HEK293 (cell line): Measurements from ENCODE around the gene UCMA.

ENCODE experiments used
- CTCF ChIA-PET: fragments of 350-600 bp; formaldehyde crosslinking; extraction: SDS; loops from one replicate; lab custom pipeline; 2021; ENCODE audit warnings: antibody characterized with exemption; lab: Yijun Ruan, JAX
- POLR2A ChIA-PET: fragments of 300-600 bp; formaldehyde crosslinking; extraction: SDS; loops from one replicate; lab custom pipeline; 2020; ENCODE audit warnings: antibody characterized with exemption, inconsistent platforms; lab: Yijun Ruan, JAX
- H3K27ac ChIP-seq: fragments of 200-500 bp; sonication (Bioruptor generic); 2 replicates; pipeline ENCODE4 v1.5.1; 2014; ENCODE audit warnings: low read depth, low read length, control low read depth, inconsistent platforms; ENCODE audit errors: extremely low read depth
- H3K36me3 ChIP-seq, 2 experiments: fragments of 200-500 bp in 1 of 2; sonication (Bioruptor generic) in 1 of 2; 1 replicate in 1 of 2; 2 replicates in 1 of 2; pipeline ENCODE4 v1.5.1; 2014 to 2017; ENCODE audit warnings: inconsistent platforms in 2 of 2, low read length in 2 of 2; ENCODE audit not compliant: control insufficient read depth in 2 of 2, insufficient read depth in 1 of 2
- H3K4me1 ChIP-seq: fragments of 200-500 bp; sonication (Bioruptor generic); 2 replicates; pipeline ENCODE4 v1.5.1; 2014; ENCODE audit warnings: mild to moderate bottlenecking, low read length, inconsistent platforms; ENCODE audit not compliant: control insufficient read depth, insufficient read depth
- H3K4me3 ChIP-seq: 2 replicates; pipeline ENCODE4 v1.5.1; 2011; ENCODE audit warnings: low read depth, mild to moderate bottlenecking, control low read depth, low read length, moderate library complexity
- H3K9me3 ChIP-seq: fragments of 200-500 bp; sonication (Bioruptor generic); 2 replicates; pipeline ENCODE4 v1.5.1; 2014; ENCODE audit warnings: low read depth, low read length, inconsistent platforms; ENCODE audit not compliant: control insufficient read depth, insufficient read depth
- ATF2 ChIP-seq: fragments of 450-650 bp; formaldehyde crosslinking; IDR thresholded peaks from 2 replicates; pipeline ENCODE4 v1.5.1; 2016; ENCODE audit warnings: missing biosample characterization, missing genetic modification characterization, low read depth
- ELK4 ChIP-seq: IDR thresholded peaks from 2 replicates; pipeline ENCODE4 v1.6.1; 2011; ENCODE audit warnings: mild to moderate bottlenecking, low read depth, low read length, borderline replicate concordance
- FEZF1 ChIP-seq: fragments of 450-650 bp; formaldehyde crosslinking; IDR thresholded peaks from 2 replicates; pipeline ENCODE4 v1.5.1; 2016; ENCODE audit warnings: missing biosample characterization, missing genetic modification characterization
- GFI1B ChIP-seq: fragments of 450-650 bp; formaldehyde crosslinking; IDR thresholded peaks from 2 replicates; pipeline ENCODE4 v1.5.1; 2016; ENCODE audit warnings: missing biosample characterization, missing genetic modification characterization
- IKZF3 ChIP-seq: fragments of 450-650 bp; IDR thresholded peaks from 2 replicates; pipeline ENCODE4 v1.5.0; 2018; ENCODE audit warnings: missing biosample characterization, mild to moderate bottlenecking, missing genetic modification characterization, moderate library complexity
- KLF16 ChIP-seq: fragments of 450-650 bp; formaldehyde crosslinking; IDR thresholded peaks from 2 replicates; pipeline ENCODE4 v1.5.1; 2017; ENCODE audit warnings: missing biosample characterization, missing genetic modification characterization
- KLF7 ChIP-seq: fragments of 450-650 bp; formaldehyde crosslinking; IDR thresholded peaks from 2 replicates; pipeline ENCODE4 v1.5.1; 2016; ENCODE audit warnings: missing biosample characterization, missing genetic modification characterization, borderline replicate concordance
- OSR2 ChIP-seq: fragments of 450-650 bp; formaldehyde crosslinking; IDR thresholded peaks from 2 replicates; pipeline ENCODE4 v1.5.1; 2016; ENCODE audit warnings: missing biosample characterization, missing genetic modification characterization
- OVOL3 ChIP-seq: fragments of 450-650 bp; formaldehyde crosslinking; IDR thresholded peaks from 2 replicates; pipeline ENCODE4 v1.5.1; 2016; ENCODE audit warnings: missing biosample characterization, missing genetic modification characterization
- REPIN1 ChIP-seq: fragments of 450-650 bp; formaldehyde crosslinking; IDR thresholded peaks from 2 replicates; pipeline ENCODE4 v1.5.1; 2017; ENCODE audit warnings: missing biosample characterization, missing genetic modification characterization, low read depth
- REST ChIP-seq: fragments of 450-650 bp; formaldehyde crosslinking; IDR thresholded peaks from 2 replicates; pipeline ENCODE4 v1.5.1; 2016; ENCODE audit warnings: missing biosample characterization, missing genetic modification characterization
- SP2 ChIP-seq: fragments of 450-650 bp; formaldehyde crosslinking; IDR thresholded peaks from 2 replicates; pipeline ENCODE4 v1.5.1; 2016; ENCODE audit warnings: missing biosample characterization, missing genetic modification characterization
- SP3 ChIP-seq: fragments of 450-650 bp; formaldehyde crosslinking; IDR thresholded peaks from 2 replicates; pipeline ENCODE4 v1.5.1; 2016; ENCODE audit warnings: missing biosample characterization, missing genetic modification characterization
- ZFP37 ChIP-seq: fragments of 450-650 bp; formaldehyde crosslinking; IDR thresholded peaks from 2 replicates; pipeline ENCODE4 v1.5.1; 2016; ENCODE audit warnings: missing biosample characterization, missing genetic modification characterization
- ZIC2 ChIP-seq: fragments of 450-650 bp; formaldehyde crosslinking; IDR thresholded peaks from 2 replicates; pipeline ENCODE4 v1.5.1; 2016; ENCODE audit warnings: missing biosample characterization, missing genetic modification characterization
- ZNF202 ChIP-seq: fragments of 450-650 bp; formaldehyde crosslinking; IDR thresholded peaks from 2 replicates; pipeline ENCODE4 v1.5.1; 2016; ENCODE audit warnings: missing biosample characterization, missing genetic modification characterization, borderline replicate concordance
- ZNF239 ChIP-seq: fragments of 450-650 bp; formaldehyde crosslinking; IDR thresholded peaks from 2 replicates; pipeline ENCODE4 v1.5.1; 2016; ENCODE audit warnings: missing biosample characterization, missing genetic modification characterization
- ZNF501 ChIP-seq: fragments of 450-650 bp; formaldehyde crosslinking; IDR thresholded peaks from 2 replicates; pipeline ENCODE4 v1.5.1; 2016; ENCODE audit warnings: missing biosample characterization, missing genetic modification characterization
- ZNF558 ChIP-seq: fragments of 450-650 bp; formaldehyde crosslinking; IDR thresholded peaks from 2 replicates; pipeline ENCODE4 v1.5.1; 2016; ENCODE audit warnings: missing biosample characterization, missing genetic modification characterization
- ZNF561 ChIP-seq: fragments of 450-650 bp; IDR thresholded peaks from 2 replicates; pipeline ENCODE4 v1.5.1; 2018; ENCODE audit warnings: missing biosample characterization, missing genetic modification characterization, borderline replicate concordance
- ZNF610 ChIP-seq: fragments of 450-650 bp; formaldehyde crosslinking; IDR thresholded peaks from 2 replicates; pipeline ENCODE4 v1.5.1; 2016; ENCODE audit warnings: missing biosample characterization, missing genetic modification characterization, borderline replicate concordance
- ZNF639 ChIP-seq: fragments of 450-650 bp; formaldehyde crosslinking; IDR thresholded peaks from 2 replicates; pipeline ENCODE4 v1.5.1; 2016; ENCODE audit warnings: missing biosample characterization, missing genetic modification characterization
- ZNF670 ChIP-seq: fragments of 450-650 bp; formaldehyde crosslinking; IDR thresholded peaks from 2 replicates; pipeline ENCODE4 v1.5.1; 2016; ENCODE audit warnings: missing biosample characterization, missing genetic modification characterization, low read depth
- ZNF837 ChIP-seq: fragments of 450-650 bp; formaldehyde crosslinking; IDR thresholded peaks from 2 replicates; pipeline ENCODE4 v1.5.1; 2016; ENCODE audit warnings: missing biosample characterization, missing genetic modification characterization

Gene UCMA

GRCh38 chr10:13271552-13272163 lies 37.5 kb upstream of the UCMA start (continued):
- no peak for TF ChIP-seq ATF2 (tag by site-specific recombination)
- TF ChIP-seq ZNF610 (tag by site-specific recombination): no peak
- TF ChIP-seq ZNF837 (tag by site-specific recombination): no peak
- TF ChIP-seq ZIC2 (tag by site-specific recombination): no peak
- no peak for TF ChIP-seq SP2 (tag by site-specific recombination)
- TF ChIP-seq OSR2: no peak
- no peak for TF ChIP-seq ZNF561
- TF ChIP-seq ZNF558 (tag by site-specific recombination): no peak
- TF ChIP-seq ZFP37 (tag by site-specific recombination): no peak
- no peak for TF ChIP-seq ZNF501 (tag by site-specific recombination)

- Histone ChIP-seq H3K36me3 (no peaks in the 10 kb centered on the region), H3K9me3 (no peaks in the 10 kb centered on the region), H3K4me1 (no peaks in the 10 kb centered on the region), H3K27ac (no peak overlapping the region), H3K4me3 (no peak overlapping the region)
- POLR2A ChIA-PET: interaction anchor here (2.1 kb wide), 1 partner anchor 29 kb away, joined by 4 read pairs; the partner anchor contains the start of gene PHYH
- TF ChIP-seq OVOL3 (tag by site-specific recombination): no peak
- no peak for TF ChIP-seq KLF16 (tag by site-specific recombination)
- no peak for TF ChIP-seq GFI1B (tag by site-specific recombination)
- TF ChIP-seq FEZF1 (tag by site-specific recombination): no peak
- TF ChIP-seq SP3: no peak
- no peak for TF ChIP-seq ZNF670 (tag by site-specific recombination)
- no peak for TF ChIP-seq ELK4
- no peak for TF ChIP-seq REPIN1 (tag by site-specific recombination)
- no peak for TF ChIP-seq ZNF639 (tag by site-specific recombination)
- TF ChIP-seq ZNF239 (tag by site-specific recombination): no peak
- TF ChIP-seq REST (tag by site-specific recombination): no peak
- TF ChIP-seq IKZF3 (tag by site-specific recombination): no peak
- TF ChIP-seq KLF7 (tag by site-specific recombination): no peak
- TF ChIP-seq ZNF202 (tag by site-specific recombination): no peak
- CTCF ChIA-PET: interaction anchor here (0.7 kb wide), 1 partner anchor 9 kb away, joined by 4 read pairs; no protein-coding TSS in a partner anchor
Observed at GRCh38 chr10:13270877-13271551, 36.8 kb upstream of the UCMA start.
